ENCODE data around the gene ITGAV. TPM values are rescaled to one million over a fixed set of nuclear protein-coding genes. Genes with fewer than 3 reads are reported as not detected.
A peak's percentile ranks its signal among the peaks of the same experiment; 100 is the strongest.

The ITGAV gene
- total and polyA plus RNA-seq, 12 donors = 17.2 to 292 (median 223) TPM

DNA sequence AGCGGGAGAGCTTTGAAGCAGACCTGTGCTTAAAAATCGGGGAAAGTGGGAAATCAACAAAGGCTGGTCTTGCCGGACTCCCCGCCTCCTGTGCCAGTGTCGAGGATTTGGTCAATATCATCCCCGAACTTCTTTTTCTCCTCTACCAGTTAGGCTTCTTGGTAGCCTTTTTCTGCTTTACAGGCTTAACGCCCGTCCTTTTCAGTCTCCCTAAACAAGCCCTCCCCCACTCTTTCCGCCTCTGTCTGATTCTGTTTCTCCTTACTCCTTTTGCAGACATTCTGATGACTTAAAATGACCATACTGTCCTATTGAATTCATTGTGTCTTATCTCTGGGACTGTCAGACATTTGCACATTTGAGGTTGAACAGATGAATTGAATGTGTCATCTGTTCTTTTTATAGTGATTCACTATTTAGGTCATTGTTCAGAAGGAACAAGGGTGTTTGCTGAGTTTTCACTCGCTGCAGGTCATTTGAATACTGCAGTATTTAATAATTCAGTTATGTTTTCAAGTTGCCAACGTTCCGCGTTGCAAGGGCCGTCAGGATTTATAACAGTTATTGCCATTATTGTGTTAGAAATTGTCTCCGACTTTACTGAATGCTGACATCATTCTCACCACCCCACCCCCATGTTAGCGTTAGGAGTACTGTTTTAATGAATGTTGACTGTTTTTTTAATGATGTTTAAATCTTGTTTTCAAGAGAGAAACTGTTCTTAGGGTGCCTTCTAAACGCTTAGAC, 1.1 kb downstream of the ITGAV start:
- DNase-seq = peak in 1 of 2 donors; percentile 49
- H3K27me3 ChIP-seq = no peaks in the 10 kb centered on the region
- intact Hi-C loops (cut with DNase I) = loop anchor here in 5 of 10 donors (2.0 to 10.0 kb wide), 7 partner anchors 16 to 106 kb away; partner anchors contain the start of gene ZC3H15 (in 1 of the 5)
- TF ChIP-seq, protein P1, sequence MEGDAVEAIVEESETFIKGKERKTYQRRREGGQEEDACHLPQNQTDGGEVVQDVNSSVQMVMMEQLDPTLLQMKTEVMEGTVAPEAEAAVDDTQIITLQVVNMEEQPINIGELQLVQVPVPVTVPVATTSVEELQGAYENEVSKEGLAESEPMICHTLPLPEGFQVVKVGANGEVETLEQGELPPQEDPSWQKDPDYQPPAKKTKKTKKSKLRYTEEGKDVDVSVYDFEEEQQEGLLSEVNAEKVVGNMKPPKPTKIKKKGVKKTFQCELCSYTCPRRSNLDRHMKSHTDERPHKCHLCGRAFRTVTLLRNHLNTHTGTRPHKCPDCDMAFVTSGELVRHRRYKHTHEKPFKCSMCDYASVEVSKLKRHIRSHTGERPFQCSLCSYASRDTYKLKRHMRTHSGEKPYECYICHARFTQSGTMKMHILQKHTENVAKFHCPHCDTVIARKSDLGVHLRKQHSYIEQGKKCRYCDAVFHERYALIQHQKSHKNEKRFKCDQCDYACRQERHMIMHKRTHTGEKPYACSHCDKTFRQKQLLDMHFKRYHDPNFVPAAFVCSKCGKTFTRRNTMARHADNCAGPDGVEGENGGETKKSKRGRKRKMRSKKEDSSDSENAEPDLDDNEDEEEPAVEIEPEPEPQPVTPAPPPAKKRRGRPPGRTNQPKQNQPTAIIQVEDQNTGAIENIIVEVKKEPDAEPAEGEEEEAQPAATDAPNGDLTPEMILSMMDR (IDR thresholded peaks at IDR 0.05) = no peak
- peak overlapping the region; percentile 56 to 94 (median 74) for H3K4me3 ChIP-seq
- H3K36me3 ChIP-seq = peaks cover 0 to 4% (median 0%) of the 10 kb centered on the region in 9 donors
- peaks cover 4 to 56% (median 45%) of the 10 kb centered on the region in 9 donors for H3K4me1 ChIP-seq
- peak; percentile 4 to 60 (median 56) for ATAC-seq
- peak overlapping the region; percentile 86 to 98 (median 95) for H3K27ac ChIP-seq
- 0 to 1% methylated on average over 17 of the region's 17 CpGs for WGBS, 2 donors
- no peaks in the 10 kb centered on the region for H3K9me3 ChIP-seq

DNA sequence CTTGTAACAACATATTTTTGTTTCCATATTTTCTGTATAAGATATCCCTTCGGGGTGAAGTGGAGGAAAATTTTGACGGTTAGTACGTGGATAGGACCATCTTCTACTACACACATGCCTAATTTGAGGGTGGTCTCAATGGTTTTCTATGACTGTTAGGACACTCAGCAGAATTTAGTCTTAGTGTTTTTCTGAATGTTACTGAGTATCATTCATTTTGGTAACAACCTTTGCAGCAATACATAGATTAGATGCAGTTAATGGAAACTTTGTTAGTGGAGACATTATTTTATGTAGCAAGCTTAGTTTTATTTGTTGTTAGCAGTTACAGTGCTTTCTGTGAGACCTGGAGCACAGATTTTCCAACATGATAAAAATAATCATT, 1.6 kb downstream of the ITGAV start:
- TF ChIP-seq, protein P1 (IDR thresholded peaks at IDR 0.05) = no peak
- Histone ChIP-seq H3K4me3 (peak overlapping the region; percentile 56 to 94 (median 74)), H3K36me3 (peaks cover 0 to 4% (median 0%) of the 10 kb centered on the region in 9 donors), H3K4me1 (peaks cover 4 to 62% (median 47%) of the 10 kb centered on the region in 9 donors), H3K9me3 (no peaks in the 10 kb centered on the region), H3K27me3 (no peaks in the 10 kb centered on the region), H3K27ac (peak overlapping the region; percentile 86 to 98 (median 95))
- WGBS, 2 donors = 4 to 10% methylated on average over 3 of the region's 3 CpGs
- intact Hi-C loops (cut with DNase I) = loop anchor here in 5 of 10 donors (2.0 to 10.0 kb wide), 7 partner anchors 15 to 107 kb away; partner anchors contain the start of gene ZC3H15 (in 1 of the 5)
- DNase-seq (no peak), ATAC-seq (no peak)

DNA sequence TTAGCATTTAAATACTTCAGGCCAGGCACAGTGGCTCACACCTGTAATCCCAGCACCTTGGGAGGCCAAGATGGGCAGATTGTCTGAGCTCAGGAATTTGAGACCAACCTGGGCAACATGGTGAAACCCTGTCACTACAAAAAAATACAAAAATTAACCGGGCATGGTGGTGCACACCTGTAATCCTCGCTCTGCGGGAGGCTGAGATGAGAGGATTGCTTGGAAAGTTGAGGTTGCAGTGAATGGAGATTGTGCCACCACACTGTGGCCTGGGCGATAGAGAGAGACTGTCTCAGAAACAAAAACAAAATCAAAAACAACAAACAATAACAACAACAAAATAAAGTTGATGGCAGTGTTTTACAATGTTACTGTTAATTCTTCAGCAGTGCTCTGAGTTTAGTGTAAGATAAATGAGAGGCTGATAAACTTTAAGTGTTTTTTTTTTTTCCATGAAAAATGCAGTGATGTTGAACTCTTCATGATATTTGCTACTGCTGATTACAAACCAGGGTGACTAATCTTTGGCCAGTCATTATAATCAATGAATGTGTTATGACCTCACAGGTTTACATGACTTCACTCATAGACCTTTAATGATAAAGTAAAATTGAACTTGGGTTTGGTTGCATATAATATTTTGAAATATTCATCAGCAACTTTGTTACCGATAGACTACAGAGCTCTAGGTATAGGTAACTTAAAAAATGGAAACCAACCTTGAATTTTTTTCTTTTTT, 2.5 kb downstream of the ITGAV start:
- WGBS, 2 donors = 88 to 91% methylated on average over 5 of the region's 5 CpGs
- Histone ChIP-seq H3K4me1 (peaks cover 4 to 70% (median 51%) of the 10 kb centered on the region in 9 donors), H3K4me3 (peak overlapping the region in 8 of 10 donors; percentile 65 to 94 (median 82)), H3K9me3 (no peaks in the 10 kb centered on the region), H3K27me3 (no peaks in the 10 kb centered on the region), H3K27ac (peak overlapping the region in 9 of 10 donors; percentile 86 to 98 (median 95)), H3K36me3 (peaks cover 0 to 4% (median 0%) of the 10 kb centered on the region in 9 donors)
- intact Hi-C loops (cut with DNase I) = loop anchor here in 5 of 10 donors (5.0 to 10.0 kb wide), 6 partner anchors 45 to 108 kb away; partner anchors contain the start of gene ZC3H15 (in 1 of the 5)
- TF ChIP-seq, protein P1 (IDR thresholded peaks at IDR 0.05) = no peak
- no peak for ATAC-seq
- no peak for DNase-seq

DNA sequence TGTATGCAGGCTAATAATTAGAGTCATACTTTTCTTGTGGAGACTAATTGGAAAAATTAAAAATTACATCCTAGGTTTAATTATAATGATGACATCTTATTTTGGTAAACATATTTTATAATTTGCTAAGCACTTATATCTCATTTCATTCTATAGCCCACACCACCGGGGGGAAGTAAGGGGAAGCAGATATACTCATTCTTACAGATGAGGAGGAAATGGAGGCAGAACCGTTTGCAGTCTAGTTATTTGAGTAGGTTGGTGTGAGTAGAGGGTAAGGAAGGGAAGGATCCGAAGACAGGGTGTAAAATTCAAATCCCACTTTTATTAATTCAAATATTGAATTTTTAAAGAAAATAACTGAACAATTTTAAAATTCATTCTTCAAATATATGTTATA, 3.7 kb downstream of the ITGAV start:
- no peaks in the 10 kb centered on the region for H3K9me3 ChIP-seq
- H3K36me3 ChIP-seq = peaks cover 0 to 4% (median 0%) of the 10 kb centered on the region in 9 donors
- H3K4me3 ChIP-seq = no peak overlapping the region
- no peak for ATAC-seq
- 69 to 70% methylated on average over 3 of the region's 3 CpGs for WGBS, 2 donors
- intact Hi-C loops (cut with DNase I) = loop anchor here in 5 of 10 donors (5.0 to 10.0 kb wide), 6 partner anchors 44 to 109 kb away; partner anchors contain the start of gene ZC3H15 (in 1 of the 5)
- no peak for DNase-seq
- TF ChIP-seq, protein P1 (IDR thresholded peaks at IDR 0.05) = no peak
- H3K4me1 ChIP-seq = peaks cover 4 to 79% (median 59%) of the 10 kb centered on the region in 9 donors
- peak overlapping the region in 8 of 10 donors; percentile 4 to 98 (median 84) for H3K27ac ChIP-seq
- no peaks in the 10 kb centered on the region for H3K27me3 ChIP-seq

Data from heart right ventricle (tissue), 16 donors.